Ishikawa (cell line): ENCODE measurements around the gene TRPM3.
A peak's percentile ranks its signal among the peaks of the same experiment; 100 is the strongest.

ENCODE experiments used
- CEBPB ChIP-seq: IDR thresholded peaks from 2 replicates; pipeline ENCODE4 v1.6.1; 2012
- CREB1 ChIP-seq: IDR thresholded peaks from 2 replicates; pipeline ENCODE4 v1.6.1; 2012; ENCODE audit warnings: low read depth
- EGR1 ChIP-seq: IDR thresholded peaks from 2 replicates; pipeline ENCODE4 v1.6.1; 2012
- EP300 ChIP-seq: IDR thresholded peaks from 2 replicates; pipeline ENCODE4 v1.6.1; 2012; ENCODE audit warnings: borderline replicate concordance
- FOXM1 ChIP-seq: IDR thresholded peaks from 2 replicates; pipeline ENCODE4 v1.6.1; 2012; ENCODE audit warnings: low read depth, borderline replicate concordance
- NFIC ChIP-seq: IDR thresholded peaks from 2 replicates; pipeline ENCODE4 v1.6.1; 2012
- RAD21 ChIP-seq: IDR thresholded peaks from 2 replicates; pipeline ENCODE4 v1.6.1; 2012; ENCODE audit warnings: low read depth
- TAF1 ChIP-seq: IDR thresholded peaks from 2 replicates; pipeline ENCODE4 v1.6.1; 2012; ENCODE audit warnings: low read depth, mild to moderate bottlenecking
- TCF12 ChIP-seq: IDR thresholded peaks from 2 replicates; pipeline ENCODE4 v1.6.1; 2012; ENCODE audit warnings: low read depth
- TEAD4 ChIP-seq: IDR thresholded peaks from 2 replicates; pipeline ENCODE4 v1.6.1; 2012
- YY1 ChIP-seq: IDR thresholded peaks from 2 replicates; pipeline ENCODE4 v1.6.1; 2012; ENCODE audit warnings: low read depth
- ZBTB7A ChIP-seq: IDR thresholded peaks from 2 replicates; pipeline ENCODE4 v1.6.1; 2012; ENCODE audit warnings: low read depth
- TF ChIP-seq, protein P1 (sequence below): IDR thresholded peaks from 2 replicates; pipeline ENCODE4 v1.6.1; 2012
- TF ChIP-seq, protein P2 (sequence below): IDR thresholded peaks from 2 replicates; pipeline ENCODE4 v1.6.1; 2012
- TF ChIP-seq, protein P3 (sequence below): IDR thresholded peaks from 2 replicates; pipeline ENCODE4 v1.6.1; 2012; ENCODE audit warnings: low read depth, mild to moderate bottlenecking

The TRPM3 gene

DNA sequence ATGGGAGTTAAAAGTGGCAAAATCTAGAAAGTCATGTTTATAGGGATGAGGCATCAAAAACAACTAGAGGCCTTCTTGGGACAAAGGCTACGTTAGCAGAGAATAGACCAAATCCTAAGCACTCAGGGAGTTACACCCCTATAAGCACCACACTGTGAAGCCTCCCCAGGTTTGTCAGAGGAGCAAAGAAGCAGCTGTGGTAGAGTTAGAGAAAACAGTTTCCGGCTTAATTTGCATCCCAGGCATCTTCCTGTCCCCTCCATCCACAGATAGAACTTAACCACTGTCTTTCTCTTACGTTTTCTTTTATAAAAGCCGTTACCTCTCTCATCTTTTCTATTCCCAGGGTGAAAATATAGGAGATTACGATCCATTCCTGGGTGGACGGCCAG is 518.4 kb downstream of the TRPM3 start:
- no peak for TF ChIP-seq EP300
- no peak for TF ChIP-seq TCF12
- no peak for TF ChIP-seq EGR1
- TF ChIP-seq YY1 = no peak
- TF ChIP-seq ZBTB7A = no peak
- TF ChIP-seq CEBPB = no peak
- TF ChIP-seq, protein P1, sequence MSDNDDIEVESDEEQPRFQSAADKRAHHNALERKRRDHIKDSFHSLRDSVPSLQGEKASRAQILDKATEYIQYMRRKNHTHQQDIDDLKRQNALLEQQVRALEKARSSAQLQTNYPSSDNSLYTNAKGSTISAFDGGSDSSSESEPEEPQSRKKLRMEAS = no peak
- TF ChIP-seq NFIC = no peak
- TF ChIP-seq, protein P2, sequence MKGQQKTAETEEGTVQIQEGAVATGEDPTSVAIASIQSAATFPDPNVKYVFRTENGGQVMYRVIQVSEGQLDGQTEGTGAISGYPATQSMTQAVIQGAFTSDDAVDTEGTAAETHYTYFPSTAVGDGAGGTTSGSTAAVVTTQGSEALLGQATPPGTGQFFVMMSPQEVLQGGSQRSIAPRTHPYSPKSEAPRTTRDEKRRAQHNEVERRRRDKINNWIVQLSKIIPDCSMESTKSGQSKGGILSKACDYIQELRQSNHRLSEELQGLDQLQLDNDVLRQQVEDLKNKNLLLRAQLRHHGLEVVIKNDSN = no peak
- TF ChIP-seq FOXM1 = no peak
- no peak for TF ChIP-seq TEAD4
- no peak for TF ChIP-seq TAF1
- TF ChIP-seq, protein P3, sequence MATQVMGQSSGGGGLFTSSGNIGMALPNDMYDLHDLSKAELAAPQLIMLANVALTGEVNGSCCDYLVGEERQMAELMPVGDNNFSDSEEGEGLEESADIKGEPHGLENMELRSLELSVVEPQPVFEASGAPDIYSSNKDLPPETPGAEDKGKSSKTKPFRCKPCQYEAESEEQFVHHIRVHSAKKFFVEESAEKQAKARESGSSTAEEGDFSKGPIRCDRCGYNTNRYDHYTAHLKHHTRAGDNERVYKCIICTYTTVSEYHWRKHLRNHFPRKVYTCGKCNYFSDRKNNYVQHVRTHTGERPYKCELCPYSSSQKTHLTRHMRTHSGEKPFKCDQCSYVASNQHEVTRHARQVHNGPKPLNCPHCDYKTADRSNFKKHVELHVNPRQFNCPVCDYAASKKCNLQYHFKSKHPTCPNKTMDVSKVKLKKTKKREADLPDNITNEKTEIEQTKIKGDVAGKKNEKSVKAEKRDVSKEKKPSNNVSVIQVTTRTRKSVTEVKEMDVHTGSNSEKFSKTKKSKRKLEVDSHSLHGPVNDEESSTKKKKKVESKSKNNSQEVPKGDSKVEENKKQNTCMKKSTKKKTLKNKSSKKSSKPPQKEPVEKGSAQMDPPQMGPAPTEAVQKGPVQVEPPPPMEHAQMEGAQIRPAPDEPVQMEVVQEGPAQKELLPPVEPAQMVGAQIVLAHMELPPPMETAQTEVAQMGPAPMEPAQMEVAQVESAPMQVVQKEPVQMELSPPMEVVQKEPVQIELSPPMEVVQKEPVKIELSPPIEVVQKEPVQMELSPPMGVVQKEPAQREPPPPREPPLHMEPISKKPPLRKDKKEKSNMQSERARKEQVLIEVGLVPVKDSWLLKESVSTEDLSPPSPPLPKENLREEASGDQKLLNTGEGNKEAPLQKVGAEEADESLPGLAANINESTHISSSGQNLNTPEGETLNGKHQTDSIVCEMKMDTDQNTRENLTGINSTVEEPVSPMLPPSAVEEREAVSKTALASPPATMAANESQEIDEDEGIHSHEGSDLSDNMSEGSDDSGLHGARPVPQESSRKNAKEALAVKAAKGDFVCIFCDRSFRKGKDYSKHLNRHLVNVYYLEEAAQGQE = no peak
- no peak for TF ChIP-seq RAD21
- TF ChIP-seq CREB1 = no peak

DNA sequence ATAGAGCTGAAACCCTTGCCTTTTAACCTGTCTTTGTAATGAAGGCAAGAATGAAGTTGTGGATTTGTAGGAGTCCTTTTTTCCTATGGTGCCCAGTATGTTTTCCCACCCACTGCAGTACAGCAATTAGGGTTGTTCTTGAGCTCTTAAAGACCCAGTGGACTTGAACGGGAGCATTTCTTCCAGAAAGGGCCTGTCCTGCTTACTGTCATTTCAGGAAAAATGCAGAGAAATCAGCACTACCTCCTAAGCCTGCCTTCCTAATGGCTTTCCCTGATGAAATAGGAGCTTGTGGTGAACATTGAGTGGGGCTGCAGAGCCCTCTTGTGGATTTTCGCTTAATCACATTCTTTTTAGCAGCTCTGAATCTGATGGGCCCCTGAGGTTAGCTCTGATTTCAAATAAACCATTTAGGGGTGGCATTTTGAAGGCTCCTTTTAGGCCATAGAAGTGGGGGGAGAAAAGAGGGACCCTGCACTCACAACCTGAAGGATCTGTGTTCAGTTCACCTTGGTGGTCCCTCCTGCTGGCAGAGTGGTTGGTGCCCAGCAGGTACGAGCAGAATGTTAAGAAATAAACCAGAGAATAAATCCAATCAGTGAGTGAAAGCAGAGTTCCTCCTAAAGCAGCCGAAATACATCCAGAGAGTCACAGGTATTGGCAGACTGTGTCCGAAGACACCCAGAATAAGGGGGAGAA is 519.0 kb downstream of the TRPM3 start:
- TF ChIP-seq, protein P3 = no peak
- no peak for TF ChIP-seq CEBPB
- TF ChIP-seq, protein P1 = no peak
- TF ChIP-seq FOXM1 = no peak
- TF ChIP-seq EGR1 = no peak
- no peak for TF ChIP-seq ZBTB7A
- peak; percentile 92 for TF ChIP-seq RAD21
- no peak for TF ChIP-seq CREB1
- TF ChIP-seq, protein P2 = no peak

DNA sequence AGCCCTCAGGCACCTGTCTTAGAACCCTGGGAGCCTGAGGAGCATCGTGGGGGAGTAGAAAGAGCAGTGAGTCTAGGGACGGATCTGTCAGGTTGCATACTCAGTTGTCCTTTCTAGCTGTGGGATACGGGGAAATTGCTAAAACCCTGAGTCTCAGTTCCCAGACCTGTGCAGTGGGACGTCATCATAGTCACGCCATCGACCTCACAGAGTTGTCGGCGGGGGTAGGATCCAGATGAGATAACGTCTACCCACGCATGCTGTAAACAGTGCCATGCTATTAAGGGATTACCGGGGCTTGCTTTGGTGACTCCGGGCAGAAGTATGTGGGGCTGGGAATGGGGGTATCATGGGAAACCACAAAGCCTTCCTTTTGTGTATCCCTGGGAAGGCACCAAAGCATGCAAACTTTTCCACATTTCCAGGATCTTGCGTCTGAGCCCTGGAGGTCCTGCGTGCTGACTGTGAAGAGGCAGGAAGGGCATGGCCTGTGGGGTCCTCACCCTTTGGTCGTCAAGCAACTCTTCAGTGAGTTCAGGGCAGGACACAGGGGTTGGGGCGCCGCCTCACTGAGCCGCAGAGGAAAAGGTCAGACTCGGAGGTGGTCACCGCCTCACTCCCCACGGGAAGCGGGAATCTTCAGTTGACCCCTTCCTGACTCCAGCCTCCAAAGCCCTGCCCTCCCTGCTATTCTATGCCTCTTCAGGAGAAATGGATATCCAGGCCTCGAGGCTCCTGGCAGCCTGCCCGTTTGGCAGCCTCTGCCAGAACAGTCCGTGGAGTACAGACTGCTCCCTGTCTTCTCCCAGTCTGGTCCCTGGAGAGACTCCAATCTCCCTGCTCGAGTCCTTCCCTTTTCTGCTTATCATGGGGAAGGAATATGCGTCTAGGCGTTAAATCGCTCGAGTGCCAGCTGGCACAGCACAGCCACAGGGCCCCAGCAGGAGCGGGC is 520.1 kb downstream of the TRPM3 start:
- no peak for TF ChIP-seq TEAD4
- peak; percentile 63 for TF ChIP-seq NFIC

DNA sequence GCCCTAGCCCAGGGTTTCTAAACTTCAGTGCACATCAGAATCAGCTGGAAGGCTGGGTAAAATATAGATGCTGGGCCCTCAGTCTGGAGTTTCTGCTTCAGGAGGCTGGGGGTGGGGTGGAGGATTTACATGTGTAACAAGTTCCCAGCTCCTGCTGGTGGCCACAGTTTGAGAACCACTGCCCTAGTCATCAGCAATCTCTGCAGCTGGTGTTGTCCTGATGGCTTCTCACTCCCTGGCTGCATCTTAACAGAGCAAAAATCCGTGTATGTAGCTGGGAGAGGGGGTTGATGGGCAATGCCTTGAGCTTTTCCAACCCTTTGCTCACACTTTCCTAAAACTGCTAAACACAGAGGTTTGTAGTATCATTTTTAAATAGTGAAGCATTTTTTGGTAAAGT is 520.9 kb downstream of the TRPM3 start:
- TF ChIP-seq ZBTB7A (no peak), YY1 (no peak), NFIC (no peak), RAD21 (no peak), EP300 (no peak), EGR1 (no peak), CREB1 (no peak), TCF12 (no peak), TAF1 (no peak), TEAD4 (no peak), CEBPB (no peak), FOXM1 (no peak)
- TF ChIP-seq, protein P3 = no peak
- TF ChIP-seq, protein P2 = no peak
- TF ChIP-seq, protein P1 = no peak
